Measurements from ENCODE around the gene OR13D1. TPM values are rescaled to one million over a fixed set of nuclear protein-coding genes. Genes with fewer than 3 reads are reported as not detected.

OR13D1 gene
- total RNA-seq, 1 experiment from 2014 or later: not detected

DNA sequence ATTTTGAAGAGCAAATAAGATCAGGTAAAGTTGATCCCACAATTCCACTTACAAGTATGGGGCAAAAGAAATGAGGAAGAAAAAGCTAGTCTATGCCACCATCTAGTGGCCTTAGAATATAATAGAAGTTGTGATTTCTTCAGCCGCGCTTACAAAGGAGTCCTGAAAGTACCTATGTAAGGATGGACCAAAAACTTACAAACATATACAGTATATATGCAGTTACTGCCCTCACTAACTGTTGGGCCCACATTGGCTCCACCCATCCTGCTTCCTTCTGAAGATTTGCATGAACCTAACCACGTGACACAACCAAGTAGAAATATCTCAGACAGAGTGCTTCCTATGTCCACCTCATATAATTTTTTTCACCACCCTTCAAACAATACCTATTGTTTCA is 11.7 kb upstream of the OR13D1 start:
- H3K9me3 ChIP-seq (ENCODE audit: control insufficient read depth in 1 of 2, insufficient read depth in 1 of 2, low read depth in 1 of 2, low read length in 2 of 2): no peaks in the 10 kb centered on the region
- H3K4me2 ChIP-seq (ENCODE audit: low read length): no peak overlapping the region
- BruUV-seq (replicated peaks): no TSS peak
- H3K27ac ChIP-seq (ENCODE audit: low read depth, low read length): no peak overlapping the region
- intact Hi-C loops (cut with micrococcal nuclease): loop anchor here (2.0 to 5.0 kb wide), 3 partner anchors 60 to 505 kb away; no protein-coding TSS in a partner anchor
- ChIA-PET CTCF (interaction anchor here (1.0 to 1.3 kb wide), 2 partner anchors 61 to 63 kb away, joined by 3 read pairs; no protein-coding TSS in a partner anchor), RAD21 (ENCODE audit: low non-redundant PET in 1 of 2, low total read pairs in 2 of 2, uncharacterized antibody in 2 of 2, unreplicated experiment in 2 of 2) (no interaction called here), POLR2A (no interaction called here)
- no peaks in the 10 kb centered on the region for H3K9me2 ChIP-seq (ENCODE audit: insufficient read depth)
- DNase-seq (ENCODE audit: low read depth, low spot score): peak; percentile 53
- no peaks in the 10 kb centered on the region for H3K4me1 ChIP-seq (ENCODE audit: control insufficient read depth in 1 of 2, insufficient read depth in 2 of 2, low read length in 2 of 2)
- H2AFZ ChIP-seq (ENCODE audit: low read depth, low read length, poor library complexity, severe bottlenecking): no peak overlapping the region
- no peaks in the 10 kb centered on the region for H3K79me2 ChIP-seq (ENCODE audit: insufficient read depth, low read length)
- peak; percentile 87 for ATAC-seq
- H3K4me3 ChIP-seq (replicated peaks in 1 of 2; ENCODE audit: low read depth in 1 of 2, low read length in 2 of 2): no peak overlapping the region
- H4K20me1 ChIP-seq (ENCODE audit: insufficient read depth): no peaks in the 10 kb centered on the region
- no peak overlapping the region for H3K9ac ChIP-seq (ENCODE audit: low read length)
- H3K27me3 ChIP-seq (ENCODE audit: insufficient read depth, low read length): no peaks in the 10 kb centered on the region
- no peak for TF ChIP-seq SIN3A (IDR thresholded peaks at IDR 0.05; ENCODE audit: low read depth)
- no peak for TF ChIP-seq SP1 (IDR thresholded peaks at IDR 0.05; ENCODE audit: low read depth)
- TF ChIP-seq ELF1 (IDR thresholded peaks at IDR 0.05; ENCODE audit: borderline replicate concordance, low read depth): no peak
- no peak for TF ChIP-seq TCF7L2 (IDR thresholded peaks at IDR 0.05; ENCODE audit: borderline replicate concordance, extremely low read depth, insufficient read depth, insufficient read length)
- TF ChIP-seq, protein P1, sequence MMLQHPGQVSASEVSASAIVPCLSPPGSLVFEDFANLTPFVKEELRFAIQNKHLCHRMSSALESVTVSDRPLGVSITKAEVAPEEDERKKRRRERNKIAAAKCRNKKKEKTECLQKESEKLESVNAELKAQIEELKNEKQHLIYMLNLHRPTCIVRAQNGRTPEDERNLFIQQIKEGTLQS (IDR thresholded peaks at IDR 0.05): no peak
- no peak for TF ChIP-seq POLR2A (IDR thresholded peaks at IDR 0.05; ENCODE audit: borderline replicate concordance, extremely low read depth, insufficient read depth, insufficient read length)
- TF ChIP-seq, protein P2, sequence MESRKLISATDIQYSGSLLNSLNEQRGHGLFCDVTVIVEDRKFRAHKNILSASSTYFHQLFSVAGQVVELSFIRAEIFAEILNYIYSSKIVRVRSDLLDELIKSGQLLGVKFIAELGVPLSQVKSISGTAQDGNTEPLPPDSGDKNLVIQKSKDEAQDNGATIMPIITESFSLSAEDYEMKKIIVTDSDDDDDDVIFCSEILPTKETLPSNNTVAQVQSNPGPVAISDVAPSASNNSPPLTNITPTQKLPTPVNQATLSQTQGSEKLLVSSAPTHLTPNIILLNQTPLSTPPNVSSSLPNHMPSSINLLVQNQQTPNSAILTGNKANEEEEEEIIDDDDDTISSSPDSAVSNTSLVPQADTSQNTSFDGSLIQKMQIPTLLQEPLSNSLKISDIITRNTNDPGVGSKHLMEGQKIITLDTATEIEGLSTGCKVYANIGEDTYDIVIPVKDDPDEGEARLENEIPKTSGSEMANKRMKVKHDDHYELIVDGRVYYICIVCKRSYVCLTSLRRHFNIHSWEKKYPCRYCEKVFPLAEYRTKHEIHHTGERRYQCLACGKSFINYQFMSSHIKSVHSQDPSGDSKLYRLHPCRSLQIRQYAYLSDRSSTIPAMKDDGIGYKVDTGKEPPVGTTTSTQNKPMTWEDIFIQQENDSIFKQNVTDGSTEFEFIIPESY (IDR thresholded peaks at IDR 0.05; ENCODE audit: extremely low read depth, insufficient replicate concordance, low read length): no peak
- no peak for TF ChIP-seq CBX3 (IDR thresholded peaks at IDR 0.05; ENCODE audit: low read depth)
- no peak for TF ChIP-seq POLR2AphosphoS5 (IDR thresholded peaks at IDR 0.05; ENCODE audit: low read depth, low read length)
- peak; percentile 73 for TF ChIP-seq RAD21 (IDR thresholded peaks at IDR 0.05; ENCODE audit: low read depth)
- TF ChIP-seq EZH2phosphoT487 (IDR thresholded peaks at IDR 0.05; ENCODE audit: borderline replicate concordance): no peak
- no peak for TF ChIP-seq FOSL1 (IDR thresholded peaks at IDR 0.05; ENCODE audit: low read depth)
- TF ChIP-seq, protein P3, sequence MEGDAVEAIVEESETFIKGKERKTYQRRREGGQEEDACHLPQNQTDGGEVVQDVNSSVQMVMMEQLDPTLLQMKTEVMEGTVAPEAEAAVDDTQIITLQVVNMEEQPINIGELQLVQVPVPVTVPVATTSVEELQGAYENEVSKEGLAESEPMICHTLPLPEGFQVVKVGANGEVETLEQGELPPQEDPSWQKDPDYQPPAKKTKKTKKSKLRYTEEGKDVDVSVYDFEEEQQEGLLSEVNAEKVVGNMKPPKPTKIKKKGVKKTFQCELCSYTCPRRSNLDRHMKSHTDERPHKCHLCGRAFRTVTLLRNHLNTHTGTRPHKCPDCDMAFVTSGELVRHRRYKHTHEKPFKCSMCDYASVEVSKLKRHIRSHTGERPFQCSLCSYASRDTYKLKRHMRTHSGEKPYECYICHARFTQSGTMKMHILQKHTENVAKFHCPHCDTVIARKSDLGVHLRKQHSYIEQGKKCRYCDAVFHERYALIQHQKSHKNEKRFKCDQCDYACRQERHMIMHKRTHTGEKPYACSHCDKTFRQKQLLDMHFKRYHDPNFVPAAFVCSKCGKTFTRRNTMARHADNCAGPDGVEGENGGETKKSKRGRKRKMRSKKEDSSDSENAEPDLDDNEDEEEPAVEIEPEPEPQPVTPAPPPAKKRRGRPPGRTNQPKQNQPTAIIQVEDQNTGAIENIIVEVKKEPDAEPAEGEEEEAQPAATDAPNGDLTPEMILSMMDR (IDR thresholded peaks at IDR 0.05 in 2 of 3, conservative IDR thresholded peaks at IDR 0.05 in 1 of 3; ENCODE audit: borderline replicate concordance in 1 of 3, insufficient read depth in 1 of 3, low read depth in 2 of 3, low read length in 2 of 3): peak; percentile 36 to 67 (median 47); a peak in 4 of 6 replicates
- no peaks in the 10 kb centered on the region for H3K36me3 ChIP-seq (ENCODE audit: control insufficient read depth in 1 of 2, insufficient read depth in 2 of 2, low read length in 2 of 2)
